Fibroblast of lung (primary cell): ENCODE data around the gene UGT2B11. TPM values are rescaled to one million over a fixed set of nuclear protein-coding genes. Genes with fewer than 3 reads are reported as not detected.
"Not testable (repeated sequence)": the region's sequence is repeated elsewhere in the genome, so short reads cannot be mapped to it uniquely, and the experiment has no call there.

ENCODE experiments used
- DNase-seq, 2 donors: peaks; one replicate each; pipeline versions ENCODE4 v3.0.0 to v3.0.0-alpha.2; 2010; ENCODE audit warnings: low read depth in 2 of 2
- H2AFZ ChIP-seq: 2 replicates; pipeline ENCODE4 v1.5.1; 2012; ENCODE audit warnings: low read length, control low read depth, inconsistent platforms
- H3K27ac ChIP-seq: 2 replicates; pipeline ENCODE4 v1.5.1; 2011; ENCODE audit warnings: low read length, control low read depth; ENCODE audit not compliant: insufficient read depth
- H3K27me3 ChIP-seq: 2 replicates; pipeline ENCODE4 v1.5.1; 2011; ENCODE audit warnings: mild to moderate bottlenecking, low read length; ENCODE audit not compliant: control insufficient read depth, insufficient read depth
- H3K36me3 ChIP-seq: 2 replicates; pipeline ENCODE4 v1.5.1; 2011; ENCODE audit warnings: low read length; ENCODE audit not compliant: control insufficient read depth, insufficient read depth
- H3K4me1 ChIP-seq: 2 replicates; pipeline ENCODE4 v1.5.1; 2011; ENCODE audit warnings: low read length; ENCODE audit not compliant: control insufficient read depth, insufficient read depth; ENCODE audit errors: extremely low read depth
- H3K4me2 ChIP-seq: 2 replicates; pipeline ENCODE4 v1.5.1; 2011; ENCODE audit warnings: low read length, control low read depth; ENCODE audit not compliant: insufficient read depth; ENCODE audit errors: extremely low read depth
- H3K4me3 ChIP-seq, 4 experiments: fragments of 200-600 bp in 1 of 4; sonication (generic) in 1 of 4; replicated peaks in 1 of 4; 2 replicates each; pipeline ENCODE4 v1.5.1; 2011 to 2016; ENCODE audit warnings: low read length in 4 of 4, low read depth in 3 of 4, mild to moderate bottlenecking in 3 of 4, control low read depth in 2 of 4, inconsistent platforms in 1 of 4, mixed read lengths in 1 of 4; ENCODE audit not compliant: insufficient read depth in 1 of 4; ENCODE audit errors: control extremely low read depth in 1 of 4
- H3K79me2 ChIP-seq: 2 replicates; pipeline ENCODE4 v1.5.1; 2012; ENCODE audit warnings: mild to moderate bottlenecking, low read length, inconsistent platforms; ENCODE audit not compliant: control insufficient read depth, insufficient read depth
- H3K9ac ChIP-seq: 2 replicates; pipeline ENCODE4 v1.5.1; 2011; ENCODE audit warnings: mild to moderate bottlenecking, low read length, control low read depth; ENCODE audit not compliant: insufficient read depth
- H3K9me3 ChIP-seq: 2 replicates; pipeline ENCODE4 v1.5.1; 2012; ENCODE audit warnings: low read depth, low read length; ENCODE audit not compliant: control insufficient read depth, insufficient read depth
- H4K20me1 ChIP-seq: 2 replicates; pipeline ENCODE4 v1.5.1; 2011; ENCODE audit warnings: low read length; ENCODE audit not compliant: control insufficient read depth, insufficient read depth; ENCODE audit errors: extremely low read depth
- EZH2 ChIP-seq: IDR thresholded peaks from 2 replicates; pipeline ENCODE4 v1.5.1; 2012; ENCODE audit warnings: low read length, control low read depth, mild to moderate bottlenecking; ENCODE audit errors: missing control alignments
- polyA plus RNA-seq, 2 donors: library from polyadenylated mRNA; depleted of rRNA in 1 of 2; stranded (reverse) in 1 of 2; unstranded in 1 of 2; fragments of >200 nt; gene quantifications; 2 replicates each; pipeline ENCODE4 v1.2.1, GENCODE V29; 2011 to 2012; ENCODE audit warnings: missing spikeins in 1 of 2
- total RNA-seq: library from RNA; depleted of rRNA; stranded (reverse); fragments of >200 nt; gene quantifications from 2 replicates; pipeline ENCODE4 v1.2.1, GENCODE V29; 2014
- TF ChIP-seq, protein P1 (sequence below), 2 donors: IDR thresholded peaks in 1 of 2; conservative IDR thresholded peaks in 1 of 2; 1 replicate in 1 of 2; 2 replicates in 1 of 2; pipeline ENCODE4 v1.5.1; 2011 to 2012; ENCODE audit warnings: low read length in 2 of 2, control low read depth in 1 of 2, inconsistent platforms in 1 of 2, low read depth in 1 of 2, mild to moderate bottlenecking in 1 of 2

The UGT2B11 gene
- total and polyA plus RNA-seq, 2 donors (not counting 1 experiment from before 2014, with no cell fraction given) = not detected

- TF ChIP-seq, protein P1, sequence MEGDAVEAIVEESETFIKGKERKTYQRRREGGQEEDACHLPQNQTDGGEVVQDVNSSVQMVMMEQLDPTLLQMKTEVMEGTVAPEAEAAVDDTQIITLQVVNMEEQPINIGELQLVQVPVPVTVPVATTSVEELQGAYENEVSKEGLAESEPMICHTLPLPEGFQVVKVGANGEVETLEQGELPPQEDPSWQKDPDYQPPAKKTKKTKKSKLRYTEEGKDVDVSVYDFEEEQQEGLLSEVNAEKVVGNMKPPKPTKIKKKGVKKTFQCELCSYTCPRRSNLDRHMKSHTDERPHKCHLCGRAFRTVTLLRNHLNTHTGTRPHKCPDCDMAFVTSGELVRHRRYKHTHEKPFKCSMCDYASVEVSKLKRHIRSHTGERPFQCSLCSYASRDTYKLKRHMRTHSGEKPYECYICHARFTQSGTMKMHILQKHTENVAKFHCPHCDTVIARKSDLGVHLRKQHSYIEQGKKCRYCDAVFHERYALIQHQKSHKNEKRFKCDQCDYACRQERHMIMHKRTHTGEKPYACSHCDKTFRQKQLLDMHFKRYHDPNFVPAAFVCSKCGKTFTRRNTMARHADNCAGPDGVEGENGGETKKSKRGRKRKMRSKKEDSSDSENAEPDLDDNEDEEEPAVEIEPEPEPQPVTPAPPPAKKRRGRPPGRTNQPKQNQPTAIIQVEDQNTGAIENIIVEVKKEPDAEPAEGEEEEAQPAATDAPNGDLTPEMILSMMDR (conservative IDR thresholded peaks at IDR 0.05 in 1 of 2, IDR thresholded peaks at IDR 0.05 in 1 of 2; ENCODE audit: low read depth in 1 of 2, low read length in 2 of 2) = no peak
- TF ChIP-seq EZH2 = no peak
- no peaks in the 10 kb centered on the region for H3K9me3 ChIP-seq
Measured at GRCh38 chr4:69194166-69194565, 20.4 kb downstream of the UGT2B11 start.

DNA sequence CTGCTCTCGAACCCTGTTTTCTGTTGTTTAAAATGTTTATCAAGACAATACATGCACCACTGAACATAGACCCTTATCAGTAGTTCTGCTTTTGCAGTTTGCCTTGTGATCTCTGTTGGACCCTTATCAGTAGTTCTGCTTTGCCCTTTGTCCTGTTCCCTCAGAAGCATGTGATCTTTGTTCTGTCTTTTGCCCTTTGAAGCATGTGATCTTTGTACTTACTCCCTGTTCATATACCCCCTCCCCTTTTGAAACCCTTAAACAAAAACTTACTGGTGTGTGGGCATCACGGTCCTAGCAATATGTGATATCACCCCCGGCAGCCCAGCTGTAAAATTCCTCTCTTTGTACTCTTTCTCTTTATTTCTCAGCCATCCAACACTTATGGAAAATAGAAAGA lies 22.6 kb downstream of the UGT2B11 start:
- not testable (repeated sequence) for H3K9me3 ChIP-seq, H3K4me2 ChIP-seq, H3K4me1 ChIP-seq, H3K27me3 ChIP-seq, H4K20me1 ChIP-seq, H3K27ac ChIP-seq, H3K79me2 ChIP-seq, H3K4me3 ChIP-seq, H3K9ac ChIP-seq, H2AFZ ChIP-seq, H3K36me3 ChIP-seq, DNase-seq

More at GRCh38 chr4:69194166-69194565, 20.4 kb downstream of the UGT2B11 start:
- Histone ChIP-seq H3K4me2 (no peak overlapping the region), H3K27me3 (no peaks in the 10 kb centered on the region), H3K27ac (no peak overlapping the region), H3K36me3 (no peaks in the 10 kb centered on the region), H4K20me1 (no peaks in the 10 kb centered on the region), H3K79me2 (no peaks in the 10 kb centered on the region), H3K4me1 (no peaks in the 10 kb centered on the region), H3K9ac (no peak overlapping the region), H3K4me3 (no peak overlapping the region), H2AFZ (no peak overlapping the region)
- DNase-seq = no peak

- H3K4me1 ChIP-seq, H3K9ac ChIP-seq, H3K36me3 ChIP-seq, H2AFZ ChIP-seq, H3K27me3 ChIP-seq, H3K4me2 ChIP-seq, H3K9me3 ChIP-seq, H3K4me3 ChIP-seq, DNase-seq, H3K27ac ChIP-seq, H3K79me2 ChIP-seq, H4K20me1 ChIP-seq: not testable (repeated sequence)
Measured at GRCh38 chr4:69190621-69191020, 23.9 kb downstream of the UGT2B11 start.

GRCh38 chr4:69181519-69182169 lies 32.9 kb downstream of the UGT2B11 start:
- not testable (repeated sequence) for H2AFZ ChIP-seq, H3K36me3 ChIP-seq, DNase-seq, H3K4me1 ChIP-seq, H3K4me3 ChIP-seq, H3K9me3 ChIP-seq, H3K79me2 ChIP-seq, H3K4me2 ChIP-seq, H3K27ac ChIP-seq, H4K20me1 ChIP-seq, H3K27me3 ChIP-seq, H3K9ac ChIP-seq

DNA sequence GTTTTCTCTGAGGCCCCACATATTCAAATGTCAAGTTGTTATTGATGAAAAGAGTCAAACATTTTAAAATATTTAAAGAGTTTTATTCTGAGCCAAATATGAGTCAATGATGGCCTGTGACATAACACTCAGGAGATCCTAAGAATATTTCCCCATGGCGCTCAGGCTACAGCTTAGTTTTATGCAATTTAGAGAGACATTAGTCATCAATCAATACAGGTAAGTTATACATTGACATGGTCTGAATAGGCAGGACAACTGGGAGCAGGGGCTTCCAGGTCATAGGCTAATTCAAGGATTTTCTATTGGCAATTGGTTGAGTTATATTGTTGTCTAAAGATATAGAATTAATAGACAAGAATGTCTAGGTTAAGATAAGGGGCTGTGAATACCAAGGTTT lies 34.7 kb downstream of the UGT2B11 start:
- H3K36me3 ChIP-seq, H3K9me3 ChIP-seq, H4K20me1 ChIP-seq, H3K79me2 ChIP-seq, H3K4me1 ChIP-seq, H3K27me3 ChIP-seq, H3K4me2 ChIP-seq, H2AFZ ChIP-seq, H3K9ac ChIP-seq, H3K4me3 ChIP-seq, DNase-seq, H3K27ac ChIP-seq: not testable (repeated sequence)

DNA sequence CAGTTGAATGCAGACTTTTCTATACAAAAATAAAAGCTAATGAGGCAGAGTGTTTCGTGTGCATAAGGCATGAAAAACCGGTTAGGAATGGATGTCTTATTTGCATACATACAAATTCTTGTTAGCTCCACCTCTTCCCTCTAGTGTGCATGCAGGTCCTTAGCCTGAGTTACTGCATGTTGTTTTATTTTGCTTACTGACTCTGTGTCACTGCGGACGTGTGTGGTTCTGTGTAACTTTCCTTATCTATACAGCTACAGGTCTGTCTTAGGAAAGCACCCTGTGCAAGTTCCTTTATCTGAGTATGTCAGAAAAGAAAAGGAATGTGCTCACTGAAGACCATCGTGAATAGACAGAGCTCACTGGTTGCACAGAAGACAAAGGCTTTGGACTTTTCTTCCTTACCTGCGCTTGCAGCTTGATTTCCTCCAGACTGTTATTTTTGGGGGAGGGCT lies 35.8 kb downstream of the UGT2B11 start:
- not testable (repeated sequence) for H3K4me3 ChIP-seq, H3K27ac ChIP-seq, H3K4me1 ChIP-seq, DNase-seq, H3K4me2 ChIP-seq, H2AFZ ChIP-seq, H3K36me3 ChIP-seq, H3K27me3 ChIP-seq, H3K9me3 ChIP-seq, H3K9ac ChIP-seq, H3K79me2 ChIP-seq, H4K20me1 ChIP-seq
